GM13977 (cell line): Measurements from ENCODE around the gene SSX2IP.
"Not testable (repeated sequence)": the region's sequence is repeated elsewhere in the genome, so short reads cannot be mapped to it uniquely, and the experiment has no call there.

Source experiments
- DNase-seq: peaks from one replicate; pipeline ENCODE4 v3.0.0; 2012; ENCODE audit warnings: low spot score
- CTCF ChIP-seq: IDR thresholded peaks from 2 replicates; pipeline ENCODE4 v1.5.1; 2012; ENCODE audit warnings: mild to moderate bottlenecking, control low read depth; ENCODE audit not compliant: insufficient read depth; ENCODE audit errors: extremely low read depth, missing control alignments
- in situ Hi-C: fragments of 300-500 bp; cut with MboI; formaldehyde crosslinking; loops from one replicate; pipeline ENCODE4 v1.12.0; 2022; ENCODE audit warnings: low sequenced_read_pairs, low pct_unique_long_range_greater_than_20kb, mixed read lengths, inconsistent platforms; ENCODE audit not compliant: unreplicated experiment

The SSX2IP gene

GRCh38 chr1:84732520-84732919, 42.3 kb upstream of the SSX2IP start:
- in situ Hi-C loops: no loop called here
- DNase-seq: no peak

DNA sequence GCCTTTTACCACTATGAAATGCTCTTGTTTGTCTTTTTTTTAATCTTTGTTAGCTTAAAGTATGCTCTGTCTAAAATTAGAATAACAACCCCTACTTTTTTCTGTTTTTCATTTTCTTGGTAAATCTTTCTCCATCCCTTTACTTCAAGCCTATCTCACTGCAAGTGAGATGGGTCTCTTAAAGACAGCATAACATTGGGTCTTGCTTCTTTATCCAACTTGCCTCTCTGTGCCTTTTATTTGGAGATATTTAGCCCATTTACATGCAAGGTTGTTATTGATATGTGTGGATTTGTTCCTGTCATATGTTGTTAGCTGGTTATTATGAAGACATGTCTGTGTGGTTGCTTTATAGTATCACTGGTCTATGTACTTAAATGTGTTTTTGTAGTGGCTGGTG, 41.3 kb upstream of the SSX2IP start:
- no peak for DNase-seq
- TF ChIP-seq CTCF: no peak
- in situ Hi-C loops: no loop called here

More at GRCh38 chr1:84732520-84732919, 42.3 kb upstream of the SSX2IP start:
- TF ChIP-seq CTCF: no peak

DNA sequence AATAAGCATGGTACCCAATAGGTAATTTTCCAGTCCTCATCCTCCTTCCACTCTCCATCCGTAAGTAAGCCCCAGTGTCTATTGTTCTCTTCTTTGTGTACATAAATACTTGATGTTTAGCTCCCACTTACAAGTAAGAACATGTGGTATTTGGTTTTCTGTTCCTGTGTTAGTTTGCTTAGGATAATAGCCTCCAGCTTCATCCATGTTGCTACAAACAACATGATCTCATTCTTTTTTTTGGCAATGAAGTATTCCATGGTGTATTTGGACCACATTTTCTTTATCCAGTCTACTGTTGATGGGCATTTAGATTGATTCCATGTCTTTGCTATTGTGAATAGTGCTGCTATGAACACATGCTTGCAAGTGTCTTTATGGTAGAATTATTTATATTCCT, 37.5 kb upstream of the SSX2IP start:
- in situ Hi-C loops: not testable (repeated sequence)

DNA sequence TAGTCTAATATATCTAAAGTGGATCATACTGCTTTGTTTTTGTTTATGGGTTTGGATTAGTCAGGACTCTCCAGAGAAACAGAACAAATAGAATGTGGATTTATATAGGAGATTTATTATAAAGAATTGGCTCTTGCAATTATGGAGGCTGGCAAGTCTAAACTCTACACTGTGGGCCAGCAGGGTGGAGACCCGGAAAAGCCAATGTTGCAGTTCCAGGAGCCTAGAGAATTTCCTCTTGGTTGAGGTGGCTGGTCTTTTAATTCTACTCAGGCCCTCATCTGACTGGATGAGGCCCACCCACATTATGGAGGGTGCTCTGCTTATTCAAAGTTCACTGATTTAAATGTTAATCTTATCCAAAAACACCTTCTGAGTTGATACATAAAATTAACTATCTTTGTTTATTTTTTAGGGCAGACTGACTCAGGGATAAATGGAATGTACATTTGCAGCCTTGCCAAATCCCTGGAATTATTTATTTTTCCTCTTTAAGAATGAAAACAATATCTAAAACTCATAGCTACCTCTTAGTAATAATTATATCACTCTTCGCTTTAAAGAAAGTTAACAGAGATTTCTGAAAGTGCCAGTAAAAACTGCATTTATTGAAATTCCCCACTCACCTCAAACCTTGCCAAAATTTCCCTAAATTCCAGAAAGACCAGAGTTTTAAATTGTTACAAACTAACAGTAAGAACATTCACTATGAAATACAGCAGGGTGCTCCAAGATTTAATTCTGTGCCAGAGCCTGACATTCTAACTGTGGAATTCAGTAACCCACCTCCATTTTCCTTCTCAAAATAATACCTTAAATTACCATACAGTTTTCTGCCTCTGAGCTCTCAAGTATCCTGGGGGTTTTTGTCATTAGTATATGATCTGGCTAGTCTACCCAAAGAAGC, 36.6 kb upstream of the SSX2IP start:
- TF ChIP-seq CTCF: no peak
- DNase-seq: no peak
- in situ Hi-C loops: no loop called here

More for the DNA sequence above, 37.5 kb upstream of the SSX2IP start:
- DNase-seq: not testable (repeated sequence)

DNA sequence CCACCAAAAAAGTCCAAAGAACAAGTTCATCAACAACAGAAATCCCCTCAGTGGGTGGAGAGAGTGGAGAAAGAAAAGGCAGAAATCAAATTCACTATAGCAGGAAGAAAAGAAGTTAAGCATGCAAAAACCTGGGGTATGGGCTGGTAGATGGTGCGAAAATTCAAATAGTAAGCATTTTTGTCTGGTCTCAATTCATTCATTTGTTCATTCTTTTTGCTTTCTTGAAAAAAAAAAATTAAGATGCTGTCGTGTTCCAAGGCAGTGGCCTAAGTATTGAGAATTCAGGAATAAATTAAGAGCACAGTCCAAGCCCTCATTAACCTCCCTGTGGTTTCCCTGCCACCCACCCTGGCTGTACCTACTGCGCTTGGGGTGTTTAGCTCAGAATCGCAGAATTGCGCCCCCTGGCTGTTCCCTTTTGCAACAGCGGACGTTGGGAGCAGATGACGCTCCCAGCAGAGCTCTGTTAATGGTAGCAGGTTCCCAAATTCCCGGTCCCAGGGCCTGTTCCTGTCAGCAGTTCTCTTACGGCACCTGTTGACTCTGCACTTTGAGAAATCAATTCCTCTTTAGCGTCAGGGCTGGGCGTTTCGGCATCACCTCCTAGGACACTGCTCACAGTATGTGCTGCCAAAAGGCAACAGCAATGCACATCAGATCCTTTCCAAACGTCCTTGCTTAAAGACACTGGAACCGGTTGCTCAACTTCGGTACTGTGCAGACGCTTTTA, 34.0 kb upstream of the SSX2IP start:
- no peak for DNase-seq
- TF ChIP-seq CTCF: peak; percentile 60
- in situ Hi-C loops: no loop called here

DNA sequence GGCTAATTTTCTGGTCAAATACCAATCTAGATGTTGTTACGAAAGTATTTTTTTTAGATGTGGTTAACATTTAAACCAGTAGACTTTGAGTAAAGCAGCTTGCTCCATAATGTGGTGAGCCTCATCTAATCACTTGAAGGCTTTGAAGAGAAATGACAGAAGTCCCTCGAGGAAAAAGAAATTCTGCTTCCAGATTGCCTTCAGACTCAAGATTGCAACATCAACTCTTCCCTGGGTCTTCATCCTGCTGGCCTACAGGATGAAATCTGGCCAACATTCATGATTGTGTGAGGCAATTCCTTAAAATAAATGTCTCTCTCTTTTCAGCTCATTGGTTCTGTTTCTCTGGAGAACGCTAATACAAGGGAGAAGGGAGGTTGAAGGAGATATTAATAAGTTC, 32.5 kb upstream of the SSX2IP start:
- in situ Hi-C loops: no loop called here
- no peak for DNase-seq
- TF ChIP-seq CTCF: no peak

GRCh38 chr1:84721872-84722271, 31.6 kb upstream of the SSX2IP start:
- in situ Hi-C loops, DNase-seq: not testable (repeated sequence)
